ENCODE results near the gene PHB1. TPM values are rescaled to one million over a fixed set of nuclear protein-coding genes. Genes with fewer than 3 reads are reported as not detected.
"Not testable (repeated sequence)": the region's sequence is repeated elsewhere in the genome, so short reads cannot be mapped to it uniquely, and the experiment has no call there.

PHB1 gene
- total and polyA plus RNA-seq, 12 donors: 107 to 317 (median 215) TPM

DNA sequence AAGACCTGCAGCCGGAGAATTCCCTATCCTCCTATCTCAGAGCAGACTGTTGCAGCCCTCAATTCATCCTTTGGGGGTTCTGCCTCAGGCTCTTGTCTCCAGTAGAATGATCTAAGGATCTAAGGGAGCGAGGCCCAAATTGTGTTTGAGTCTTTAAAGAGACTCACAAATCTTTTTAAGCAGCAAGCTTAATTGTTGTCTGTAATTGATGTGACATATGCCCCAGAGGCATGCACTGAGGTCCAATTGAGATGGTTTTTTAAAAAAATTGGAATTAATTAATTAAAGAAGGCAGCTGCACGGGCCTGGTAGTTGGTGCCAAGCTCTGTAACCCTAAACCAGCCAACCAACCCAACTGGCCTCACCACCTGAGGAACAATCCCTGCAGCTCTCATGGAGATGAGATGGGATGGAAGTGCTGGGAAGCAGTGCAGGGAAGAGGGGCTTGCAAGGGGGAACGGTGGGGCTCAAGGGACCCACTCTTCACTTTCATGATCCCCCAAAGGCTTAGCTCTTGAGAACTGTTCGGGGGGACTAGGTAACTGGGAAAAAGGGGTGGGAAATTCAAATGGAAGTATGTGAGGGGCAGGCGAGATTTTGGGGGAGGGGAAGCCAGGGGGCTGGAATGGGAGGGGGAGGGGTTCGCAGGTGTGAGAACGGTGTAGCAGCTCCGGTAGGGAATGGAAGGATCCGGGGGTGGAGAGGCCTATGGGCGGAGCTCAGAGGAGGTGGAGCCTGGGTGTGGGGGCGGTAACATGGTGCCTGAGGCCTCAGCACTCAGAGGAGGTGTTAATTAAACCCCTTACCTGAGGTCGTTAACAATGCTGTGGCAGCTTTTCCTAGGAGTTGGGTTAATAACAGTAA, 43.5 kb downstream of the PHB1 start:
- ATAC-seq (no peak), DNase-seq (no peak)
- intact Hi-C loops (cut with DNase I): no loop called here
- TF ChIP-seq, protein P1, sequence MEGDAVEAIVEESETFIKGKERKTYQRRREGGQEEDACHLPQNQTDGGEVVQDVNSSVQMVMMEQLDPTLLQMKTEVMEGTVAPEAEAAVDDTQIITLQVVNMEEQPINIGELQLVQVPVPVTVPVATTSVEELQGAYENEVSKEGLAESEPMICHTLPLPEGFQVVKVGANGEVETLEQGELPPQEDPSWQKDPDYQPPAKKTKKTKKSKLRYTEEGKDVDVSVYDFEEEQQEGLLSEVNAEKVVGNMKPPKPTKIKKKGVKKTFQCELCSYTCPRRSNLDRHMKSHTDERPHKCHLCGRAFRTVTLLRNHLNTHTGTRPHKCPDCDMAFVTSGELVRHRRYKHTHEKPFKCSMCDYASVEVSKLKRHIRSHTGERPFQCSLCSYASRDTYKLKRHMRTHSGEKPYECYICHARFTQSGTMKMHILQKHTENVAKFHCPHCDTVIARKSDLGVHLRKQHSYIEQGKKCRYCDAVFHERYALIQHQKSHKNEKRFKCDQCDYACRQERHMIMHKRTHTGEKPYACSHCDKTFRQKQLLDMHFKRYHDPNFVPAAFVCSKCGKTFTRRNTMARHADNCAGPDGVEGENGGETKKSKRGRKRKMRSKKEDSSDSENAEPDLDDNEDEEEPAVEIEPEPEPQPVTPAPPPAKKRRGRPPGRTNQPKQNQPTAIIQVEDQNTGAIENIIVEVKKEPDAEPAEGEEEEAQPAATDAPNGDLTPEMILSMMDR (IDR thresholded peaks at IDR 0.05): no peak
- 49 to 50% methylated on average over 13 of the region's 13 CpGs for WGBS, 2 donors
- H3K4me3 ChIP-seq: no peak overlapping the region
- no peaks in the 10 kb centered on the region for H3K9me3 ChIP-seq
- no peaks in the 10 kb centered on the region for H3K27me3 ChIP-seq
- no peaks in the 10 kb centered on the region for H3K4me1 ChIP-seq
- no peaks in the 10 kb centered on the region for H3K36me3 ChIP-seq
- no peak overlapping the region for H3K27ac ChIP-seq

GRCh38 chr17:49369760-49370159, 44.9 kb downstream of the PHB1 start:
- WGBS, 2 donors: 95 to 97% methylated on average over 1 of the region's 1 CpG
- no peaks in the 10 kb centered on the region for H3K9me3 ChIP-seq
- no peak overlapping the region for H3K4me3 ChIP-seq
- DNase-seq (no peak), ATAC-seq (no peak)
- no peaks in the 10 kb centered on the region for H3K36me3 ChIP-seq
- H3K27me3 ChIP-seq: no peaks in the 10 kb centered on the region
- no peaks in the 10 kb centered on the region for H3K4me1 ChIP-seq
- TF ChIP-seq, protein P1 (IDR thresholded peaks at IDR 0.05): no peak
- intact Hi-C loops (cut with DNase I): loop anchor here in 1 of 10 donors (10.0 kb wide), 1 partner anchor 55 kb away; no protein-coding TSS in a partner anchor
- no peak overlapping the region for H3K27ac ChIP-seq

DNA sequence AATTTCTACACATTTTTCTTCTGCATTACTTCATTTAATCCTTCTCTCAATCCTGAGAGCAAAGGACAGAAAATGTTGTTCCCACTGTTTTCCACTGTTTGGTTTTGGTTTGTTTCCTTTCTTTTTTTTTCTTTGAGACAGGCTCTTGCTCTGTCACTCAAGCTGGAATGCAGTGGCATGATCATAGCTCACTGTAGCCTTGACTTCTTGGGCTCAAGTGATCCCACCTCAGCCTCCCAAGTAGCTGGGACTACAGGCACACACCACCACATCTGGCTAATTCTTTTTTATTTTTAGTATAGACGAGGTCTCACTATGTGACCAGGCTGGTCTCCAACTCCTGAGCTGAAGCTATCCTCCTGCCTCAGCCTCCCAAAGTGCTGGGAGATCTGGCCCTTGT, 45.6 kb downstream of the PHB1 start:
- TF ChIP-seq, protein P1 (IDR thresholded peaks at IDR 0.05): no peak
- ATAC-seq: no peak
- Histone ChIP-seq H3K36me3 (no peaks in the 10 kb centered on the region), H3K27me3 (no peaks in the 10 kb centered on the region), H3K4me1 (no peaks in the 10 kb centered on the region), H3K9me3 (no peaks in the 10 kb centered on the region), H3K4me3 (no peak overlapping the region), H3K27ac (no peak overlapping the region)
- intact Hi-C loops (cut with DNase I): loop anchor here in 1 of 10 donors (10.0 kb wide), 1 partner anchor 54 kb away; no protein-coding TSS in a partner anchor
- no peak for DNase-seq
- WGBS, 2 donors: 83 to 90% methylated on average over 1 of the region's 1 CpG

- no peaks in the 10 kb centered on the region for H3K27me3 ChIP-seq
- TF ChIP-seq, protein P1 (IDR thresholded peaks at IDR 0.05): peak in 3 of 9 donors; percentile 14 to 21 (median 19)
- WGBS, 2 donors: 37 to 42% methylated on average over 2 of the region's 2 CpGs
- H3K36me3 ChIP-seq: no peaks in the 10 kb centered on the region
- no peak overlapping the region for H3K4me3 ChIP-seq
- H3K27ac ChIP-seq: no peak overlapping the region
- intact Hi-C loops (cut with DNase I): loop anchor here in 1 of 10 donors (10.0 kb wide), 1 partner anchor 51 kb away; no protein-coding TSS in a partner anchor
- H3K4me1 ChIP-seq: peaks cover 0 to 15% (median 7%) of the 10 kb centered on the region in 9 donors
- ATAC-seq: no peak
- DNase-seq: peak in 1 of 2 donors; percentile 8
- H3K9me3 ChIP-seq: no peaks in the 10 kb centered on the region
These were observed 49.0 kb downstream of the PHB1 start for GRCh38 chr17:49365667-49366066.

DNA sequence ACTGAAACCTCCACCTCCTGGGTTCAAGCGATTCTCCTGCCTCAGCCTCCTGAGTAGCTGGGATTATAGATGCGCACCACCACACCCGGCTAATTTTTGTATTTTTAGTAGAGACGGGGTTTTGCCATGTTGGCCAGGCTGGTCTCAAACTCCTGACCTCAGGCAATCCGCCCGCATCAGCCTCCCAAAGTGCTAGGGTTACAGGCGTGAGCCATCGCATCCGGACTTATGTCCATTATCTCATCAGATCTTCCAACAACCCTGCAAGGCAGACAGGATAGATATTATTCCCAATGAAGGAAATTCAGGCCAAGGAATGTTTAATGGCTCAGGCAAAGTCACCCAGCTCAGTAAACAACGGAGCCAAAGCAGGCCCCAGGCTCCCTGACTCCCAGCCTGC, 49.6 kb downstream of the PHB1 start:
- H3K4me3 ChIP-seq, DNase-seq, H3K36me3 ChIP-seq, H3K27ac ChIP-seq, H3K27me3 ChIP-seq, H3K9me3 ChIP-seq, ATAC-seq: not testable (repeated sequence)
- peaks cover 0 to 20% (median 12%) of the 10 kb centered on the region in 9 donors for H3K4me1 ChIP-seq
- intact Hi-C loops (cut with DNase I): loop anchor here in 1 of 10 donors (10.0 kb wide), 1 partner anchor 50 kb away; no protein-coding TSS in a partner anchor
- WGBS, 2 donors: 91 to 95% methylated on average over 10 of the region's 10 CpGs
